Fibroblast of skin of abdomen (primary cell): ENCODE measurements around the gene PNMA5.

Experiments used
- DNase-seq: peaks from one replicate; pipeline ENCODE4 v3.0.0-alpha.2; 2013

The PNMA5 gene

DNA sequence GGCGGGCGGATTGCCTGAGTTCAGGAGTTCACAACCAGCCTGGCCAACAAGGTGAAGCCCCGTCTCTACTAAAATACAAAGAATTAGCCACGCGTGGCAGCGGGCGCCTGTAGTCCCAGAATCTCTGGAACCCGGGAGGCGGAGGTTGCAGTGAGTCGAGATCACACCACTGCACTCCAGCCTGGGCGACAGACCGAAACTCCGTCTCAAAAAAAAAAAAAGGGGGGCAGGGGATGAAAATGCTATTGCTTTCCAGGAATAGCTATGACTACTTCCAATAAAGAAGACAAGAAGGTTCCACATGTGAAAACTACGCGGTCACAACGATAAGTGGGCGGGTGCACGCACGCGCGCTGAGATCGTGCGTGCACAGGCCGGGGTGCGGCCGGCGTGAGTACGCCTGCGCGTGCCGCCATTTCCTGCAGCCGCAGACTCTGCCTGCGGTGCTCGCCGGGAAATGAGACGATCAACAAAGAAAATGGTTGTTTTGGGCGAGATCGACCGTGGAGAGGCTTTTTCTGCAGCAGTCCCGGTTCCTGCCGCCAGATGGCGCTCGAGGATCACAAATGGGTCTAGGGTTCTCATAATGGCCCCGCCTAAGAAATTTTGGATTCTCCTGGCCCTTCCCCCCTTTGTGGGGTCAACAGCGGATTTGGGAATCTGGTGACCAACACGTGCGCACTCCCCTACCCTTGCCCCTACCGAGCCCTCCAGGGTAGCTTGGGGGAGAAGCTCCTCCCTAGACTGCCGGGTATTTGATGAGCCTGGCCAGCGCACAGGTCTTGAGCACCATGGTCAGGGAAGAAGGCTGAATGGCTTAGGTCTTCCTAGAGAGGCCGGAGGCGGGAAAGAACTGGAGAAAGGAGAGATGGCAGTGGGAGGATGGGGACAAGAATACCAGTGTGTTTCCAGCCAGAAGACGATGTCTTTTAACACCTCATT lies 35.1 kb downstream of the PNMA5 start:
- peak; percentile 89 for DNase-seq

DNA sequence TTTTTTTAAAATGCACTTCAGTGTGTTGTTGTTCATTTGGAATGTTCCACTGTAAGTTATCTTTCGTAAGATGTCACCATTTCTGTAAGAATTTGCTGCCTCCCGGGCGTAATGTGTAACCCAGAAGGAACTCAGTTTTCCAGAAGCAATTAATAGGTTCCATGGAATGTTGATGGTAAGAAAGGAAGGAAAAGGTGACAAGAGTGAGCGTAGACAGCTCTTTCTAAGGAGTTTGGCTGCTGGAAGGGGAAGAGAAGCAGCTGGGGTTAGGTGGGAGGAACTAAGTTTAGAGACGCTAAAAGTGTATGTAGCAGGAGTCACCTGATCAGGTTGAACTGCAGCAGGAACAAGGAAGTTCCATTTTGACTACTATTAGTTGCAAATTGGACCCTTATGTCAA lies 35.9 kb downstream of the PNMA5 start:
- no peak for DNase-seq

DNA sequence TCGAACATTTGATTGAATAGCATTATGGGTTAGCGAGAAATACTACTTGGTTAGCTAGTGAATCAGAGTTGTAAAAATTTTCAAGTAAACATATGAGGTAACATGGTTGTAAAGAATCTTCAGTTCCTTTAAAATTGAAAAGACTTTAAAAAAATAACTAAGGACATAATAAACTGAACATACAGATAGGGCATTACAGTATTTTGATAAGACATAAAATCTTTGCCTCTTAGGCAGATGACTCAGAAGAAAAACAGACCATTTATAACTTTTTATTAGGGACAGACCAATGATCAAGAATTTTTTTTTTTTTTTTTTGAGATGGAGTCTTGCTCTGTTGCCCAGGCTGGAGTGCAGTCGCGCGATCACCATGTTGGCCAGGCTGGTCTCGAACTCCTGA lies 43.1 kb downstream of the PNMA5 start:
- no peak for DNase-seq

DNA sequence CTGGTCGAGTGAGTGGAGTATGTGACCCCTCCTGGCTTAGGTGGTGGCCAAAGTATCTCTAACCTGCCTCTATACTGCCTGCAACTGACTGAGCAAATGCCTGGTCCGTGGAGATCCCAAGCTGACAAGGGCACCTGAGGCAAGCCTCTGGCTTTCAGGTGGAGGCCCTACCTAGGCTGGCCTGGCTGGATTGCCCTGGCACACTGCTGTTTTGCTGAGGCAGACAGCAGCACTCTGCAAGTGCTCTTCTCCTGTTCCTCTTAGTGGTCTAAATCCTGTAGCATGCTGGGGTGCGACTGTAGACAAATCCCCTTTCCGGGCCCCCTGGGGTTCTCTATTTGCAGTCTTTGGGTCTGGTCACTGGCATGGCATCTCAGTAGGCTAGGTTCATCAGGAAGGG lies 44.8 kb downstream of the PNMA5 start:
- DNase-seq: no peak

DNA sequence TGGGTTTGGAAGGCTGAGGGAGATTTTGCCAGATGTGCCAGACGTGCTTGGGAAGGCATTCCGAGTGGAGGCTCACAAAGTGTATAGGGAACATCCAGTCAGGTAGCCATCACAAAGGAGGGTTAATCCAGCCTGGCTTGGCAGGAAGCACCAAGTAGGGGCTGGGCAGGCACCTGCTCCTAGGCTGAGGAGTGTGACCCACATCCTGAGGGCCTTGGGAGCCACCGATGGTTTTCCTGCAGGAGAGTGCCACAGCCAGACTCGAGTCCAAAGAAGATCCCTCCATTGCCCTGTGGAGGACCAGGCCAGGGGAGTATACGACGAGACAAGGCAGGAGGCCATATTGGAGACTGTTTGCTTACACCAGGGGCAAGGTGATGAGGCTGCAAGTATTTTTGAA lies 47.2 kb downstream of the PNMA5 start:
- DNase-seq: no peak

DNA sequence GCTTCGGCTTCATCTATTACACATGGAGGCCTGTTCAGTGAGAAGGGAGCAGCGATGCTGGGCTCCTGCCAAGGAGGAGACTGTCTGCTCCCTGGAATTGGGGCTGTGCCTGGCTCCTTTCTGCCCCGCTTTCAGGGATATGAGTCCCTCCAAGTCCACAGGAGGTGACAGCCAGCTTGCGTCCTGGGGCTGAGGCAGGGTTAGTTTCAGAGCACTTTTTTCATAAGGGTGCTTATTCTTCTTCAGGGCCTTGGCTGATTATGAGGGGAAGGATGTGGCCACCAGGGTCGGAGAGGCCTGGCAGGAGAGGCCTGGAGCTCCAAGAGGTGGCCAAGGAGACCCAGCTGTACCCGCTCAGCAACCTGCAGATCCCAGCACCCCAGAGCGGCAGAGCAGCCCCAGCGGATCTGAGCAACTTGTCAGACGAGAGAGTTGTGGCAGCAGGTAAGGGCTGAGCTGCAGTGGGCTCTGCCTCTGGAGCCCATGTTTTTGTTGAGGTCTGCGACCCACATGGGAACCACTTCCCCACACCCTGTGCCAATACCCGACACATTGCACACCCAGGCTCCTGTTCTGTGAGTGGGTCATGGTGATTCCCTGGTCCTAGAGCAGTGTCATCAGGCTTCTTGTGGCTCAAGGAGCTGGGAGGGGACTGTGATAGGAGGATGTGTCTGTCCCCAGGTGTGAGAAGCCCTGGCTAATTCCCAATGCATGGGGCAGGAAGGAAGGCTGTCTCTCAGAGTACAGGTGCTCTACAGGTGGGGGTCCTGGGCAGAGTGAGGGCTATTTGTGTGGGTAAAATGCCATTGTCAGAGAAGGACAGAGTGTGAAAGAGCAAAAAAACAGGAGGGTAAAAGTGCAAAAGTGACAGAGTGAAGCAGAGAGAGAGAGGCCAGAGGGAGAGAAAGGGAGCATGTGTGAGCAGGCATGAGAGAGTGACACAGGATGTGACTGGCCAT lies 48.6 kb downstream of the PNMA5 start:
- no peak for DNase-seq

DNA sequence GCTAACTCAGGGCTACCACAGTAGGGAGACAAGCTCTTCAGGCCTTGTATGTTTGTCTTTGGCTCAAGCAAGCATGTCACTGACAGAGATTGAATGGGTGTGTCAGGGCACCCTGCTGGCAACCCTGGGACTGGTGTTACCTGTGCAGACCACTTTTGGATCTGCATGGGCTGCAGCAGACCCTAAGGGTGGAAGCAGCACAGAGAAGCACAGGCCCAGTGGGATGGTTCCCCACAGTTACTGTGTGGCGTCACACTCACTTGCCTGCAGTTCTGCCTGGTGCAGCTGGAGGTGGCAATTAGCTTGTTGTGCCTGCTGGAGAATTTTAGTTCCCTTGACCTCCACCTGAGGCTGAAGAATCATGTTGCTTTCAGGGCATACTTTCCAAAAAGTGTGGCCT lies 50.1 kb downstream of the PNMA5 start:
- DNase-seq: no peak

DNA sequence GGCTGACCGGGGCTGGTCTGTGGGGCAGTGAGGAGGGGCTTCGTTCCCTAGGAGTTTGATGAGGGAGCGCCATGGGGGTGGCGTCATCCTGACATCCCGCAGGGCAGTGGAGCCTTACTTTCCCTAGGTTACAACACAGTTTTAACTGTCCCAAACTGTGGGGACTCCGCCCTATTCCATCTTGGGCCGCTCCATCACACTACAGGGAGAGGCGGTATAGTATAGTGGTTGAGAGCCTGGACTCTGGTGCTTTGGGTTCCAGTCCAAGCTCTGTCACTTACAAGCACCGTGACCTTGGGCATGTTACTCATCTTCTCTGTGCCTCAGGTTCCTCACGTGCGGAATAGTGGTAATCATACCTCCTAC lies 51.9 kb downstream of the PNMA5 start:
- DNase-seq: no peak

DNA sequence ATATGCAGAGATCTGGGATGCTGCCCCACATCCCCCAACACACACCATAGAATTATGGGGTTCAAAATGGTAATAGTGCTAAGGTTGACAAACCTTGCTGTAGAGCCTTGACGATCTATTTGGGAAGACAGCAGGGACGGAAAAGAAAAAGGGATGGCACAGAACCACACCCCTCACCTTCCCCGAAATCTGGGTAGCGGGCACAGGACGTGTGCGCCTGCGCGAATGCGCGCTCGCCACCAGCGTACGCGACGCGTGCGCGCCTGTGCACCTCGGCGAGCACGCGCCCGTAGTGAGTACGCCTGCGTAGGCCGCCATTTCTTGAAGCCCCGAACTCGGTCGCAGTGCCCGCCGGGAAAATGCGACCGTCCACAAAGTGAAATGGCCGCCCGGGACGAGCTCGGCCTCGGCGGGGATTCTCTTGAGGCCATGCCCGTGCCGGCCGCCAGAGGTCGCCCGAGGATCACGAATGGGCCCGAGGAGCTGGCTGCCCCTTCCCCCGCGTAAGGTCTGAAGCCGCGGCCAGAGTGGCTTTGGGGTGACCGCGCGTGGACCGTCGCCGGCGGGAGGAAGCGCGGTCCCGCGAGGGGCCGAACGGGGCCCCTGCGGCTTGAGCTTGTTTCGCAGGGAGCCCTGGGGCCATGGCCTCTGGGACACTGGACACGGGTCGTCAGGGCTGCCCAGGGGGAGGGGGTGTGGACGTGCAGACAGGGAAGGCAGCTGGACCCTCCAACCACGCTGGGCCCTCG lies 52.4 kb downstream of the PNMA5 start:
- DNase-seq: peak; percentile 92
